ENCODE measurements around the gene DYNC1H1. TPM values are rescaled to one million over a fixed set of nuclear protein-coding genes. Genes with fewer than 3 reads are reported as not detected.

DYNC1H1 gene
- total RNA-seq, 6 experiments from 2014 or later, result 116 to 261 (median 161) TPM

DNA sequence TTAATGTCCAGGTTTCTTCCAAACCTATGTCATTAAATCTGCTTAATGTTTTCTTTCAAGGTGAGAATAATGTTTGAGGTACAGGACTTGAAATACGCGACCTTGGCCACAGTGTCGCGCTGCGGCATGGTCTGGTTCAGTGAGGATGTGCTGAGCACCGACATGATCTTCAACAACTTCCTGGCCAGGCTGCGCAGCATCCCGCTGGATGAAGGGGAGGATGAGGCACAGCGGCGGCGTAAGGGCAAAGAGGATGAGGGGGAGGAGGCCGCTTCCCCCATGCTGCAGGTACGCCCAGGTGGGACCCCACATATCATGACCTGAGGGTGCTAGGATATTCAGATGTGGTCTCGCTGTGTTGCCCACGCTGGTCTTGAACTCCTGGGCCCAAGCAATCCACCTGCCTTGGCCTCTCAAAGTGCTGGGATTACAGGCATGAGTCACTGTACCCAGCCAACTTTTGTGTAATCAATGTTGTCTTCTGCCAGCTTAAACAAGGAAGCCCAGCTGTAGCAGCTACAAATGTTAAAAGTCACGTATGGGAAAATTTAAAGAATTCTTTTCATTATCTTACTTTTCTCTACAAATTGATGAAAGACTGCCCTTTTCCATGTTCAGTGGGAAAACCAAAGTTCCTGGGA is 50.8 kb downstream of the DYNC1H1 start:
- Histone ChIP-seq H3K9me3 (no peaks in the 10 kb centered on the region), H3K27me3 (no peaks in the 10 kb centered on the region), H3K4me3 (no peak overlapping the region), H3K4me1 (no peaks in the 10 kb centered on the region), H3K36me3 (peaks cover 33 to 100% (median 72%) of the 10 kb centered on the region in 4 donors), H3K27ac (no peak overlapping the region)
- ATAC-seq, result peak in 1 of 4 donors; percentile 46
- intact Hi-C loops (cut with DNase I), result no loop called here
- WGBS (ENCODE audit: insufficient coverage, low coverage, low lambda C conversion rate, missing lambda C conversion rate), result 95% methylated on average over 8 of the region's 16 CpGs
- no peak for DNase-seq
- TF ChIP-seq, protein P1, sequence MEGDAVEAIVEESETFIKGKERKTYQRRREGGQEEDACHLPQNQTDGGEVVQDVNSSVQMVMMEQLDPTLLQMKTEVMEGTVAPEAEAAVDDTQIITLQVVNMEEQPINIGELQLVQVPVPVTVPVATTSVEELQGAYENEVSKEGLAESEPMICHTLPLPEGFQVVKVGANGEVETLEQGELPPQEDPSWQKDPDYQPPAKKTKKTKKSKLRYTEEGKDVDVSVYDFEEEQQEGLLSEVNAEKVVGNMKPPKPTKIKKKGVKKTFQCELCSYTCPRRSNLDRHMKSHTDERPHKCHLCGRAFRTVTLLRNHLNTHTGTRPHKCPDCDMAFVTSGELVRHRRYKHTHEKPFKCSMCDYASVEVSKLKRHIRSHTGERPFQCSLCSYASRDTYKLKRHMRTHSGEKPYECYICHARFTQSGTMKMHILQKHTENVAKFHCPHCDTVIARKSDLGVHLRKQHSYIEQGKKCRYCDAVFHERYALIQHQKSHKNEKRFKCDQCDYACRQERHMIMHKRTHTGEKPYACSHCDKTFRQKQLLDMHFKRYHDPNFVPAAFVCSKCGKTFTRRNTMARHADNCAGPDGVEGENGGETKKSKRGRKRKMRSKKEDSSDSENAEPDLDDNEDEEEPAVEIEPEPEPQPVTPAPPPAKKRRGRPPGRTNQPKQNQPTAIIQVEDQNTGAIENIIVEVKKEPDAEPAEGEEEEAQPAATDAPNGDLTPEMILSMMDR (IDR thresholded peaks at IDR 0.05), result no peak
- TF ChIP-seq POLR2A (IDR thresholded peaks at IDR 0.05), result no peak

DNA sequence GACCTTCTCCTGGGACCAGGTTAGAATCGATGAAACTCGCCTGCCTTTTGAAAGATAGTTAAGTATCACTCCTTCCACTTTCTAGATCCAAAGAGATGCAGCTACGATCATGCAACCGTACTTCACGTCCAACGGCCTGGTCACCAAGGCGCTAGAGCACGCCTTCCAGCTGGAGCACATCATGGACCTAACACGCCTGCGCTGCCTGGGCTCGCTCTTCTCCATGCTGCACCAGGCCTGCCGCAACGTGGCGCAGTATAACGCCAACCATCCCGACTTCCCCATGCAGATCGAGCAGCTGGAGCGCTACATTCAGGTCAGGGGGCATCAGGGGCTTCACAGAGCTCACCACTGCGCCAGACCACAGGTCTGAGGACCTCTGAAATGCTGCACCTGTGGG is 51.4 kb downstream of the DYNC1H1 start:
- no peaks in the 10 kb centered on the region for H3K9me3 ChIP-seq
- no peak overlapping the region for H3K4me3 ChIP-seq
- no peak for TF ChIP-seq POLR2A (IDR thresholded peaks at IDR 0.05)
- TF ChIP-seq, protein P1 (IDR thresholded peaks at IDR 0.05), result no peak
- H3K36me3 ChIP-seq, result peaks cover 33 to 100% (median 72%) of the 10 kb centered on the region in 4 donors
- H3K27me3 ChIP-seq, result no peaks in the 10 kb centered on the region
- intact Hi-C loops (cut with DNase I), result no loop called here
- no peaks in the 10 kb centered on the region for H3K4me1 ChIP-seq
- WGBS (ENCODE audit: insufficient coverage, low coverage, low lambda C conversion rate, missing lambda C conversion rate), result 96% methylated on average over 9 of the region's 19 CpGs
- no peak overlapping the region for H3K27ac ChIP-seq
- ATAC-seq (no peak), DNase-seq (no peak)

DNA sequence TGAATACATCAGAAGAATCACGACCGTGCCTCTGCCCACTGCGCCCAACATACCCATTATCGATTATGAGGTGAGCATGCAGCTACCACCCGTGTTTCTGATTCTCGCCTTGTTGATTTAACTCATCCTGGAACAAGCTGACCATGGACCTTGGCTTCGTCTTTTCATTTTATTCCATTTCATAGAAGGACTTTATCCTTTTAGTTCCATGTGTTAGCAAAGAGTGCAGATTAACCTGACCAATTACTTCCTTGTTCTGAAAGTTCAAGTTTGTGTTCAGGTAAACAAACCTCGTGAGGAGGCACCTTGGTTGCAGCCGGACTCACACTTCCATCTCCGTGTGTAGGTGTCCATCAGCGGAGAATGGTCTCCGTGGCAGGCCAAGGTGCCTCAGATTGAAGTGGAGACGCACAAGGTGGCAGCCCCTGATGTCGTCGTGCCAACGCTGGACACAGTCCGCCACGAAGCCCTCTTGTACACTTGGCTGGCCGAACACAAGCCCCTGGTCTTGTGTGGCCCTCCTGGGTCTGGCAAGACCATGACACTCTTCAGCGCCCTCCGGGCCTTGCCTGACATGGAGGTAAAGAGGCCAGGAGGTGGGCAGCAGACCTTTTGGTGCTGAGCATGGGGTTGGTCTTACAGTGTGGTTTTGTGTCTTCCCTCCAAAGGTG is 52.2 kb downstream of the DYNC1H1 start:
- intact Hi-C loops (cut with DNase I), result no loop called here
- Histone ChIP-seq H3K36me3 (peaks cover 36 to 100% (median 73%) of the 10 kb centered on the region in 4 donors), H3K27ac (no peak overlapping the region), H3K27me3 (no peaks in the 10 kb centered on the region), H3K4me1 (no peaks in the 10 kb centered on the region), H3K4me3 (no peak overlapping the region), H3K9me3 (no peaks in the 10 kb centered on the region)
- WGBS (ENCODE audit: insufficient coverage, low coverage, low lambda C conversion rate, missing lambda C conversion rate), result 90% methylated on average over 12 of the region's 21 CpGs
- TF ChIP-seq, protein P1 (IDR thresholded peaks at IDR 0.05), result no peak
- TF ChIP-seq POLR2A (IDR thresholded peaks at IDR 0.05), result no peak
- no peak for DNase-seq
- peak in 1 of 4 donors; percentile 27 for ATAC-seq

DNA sequence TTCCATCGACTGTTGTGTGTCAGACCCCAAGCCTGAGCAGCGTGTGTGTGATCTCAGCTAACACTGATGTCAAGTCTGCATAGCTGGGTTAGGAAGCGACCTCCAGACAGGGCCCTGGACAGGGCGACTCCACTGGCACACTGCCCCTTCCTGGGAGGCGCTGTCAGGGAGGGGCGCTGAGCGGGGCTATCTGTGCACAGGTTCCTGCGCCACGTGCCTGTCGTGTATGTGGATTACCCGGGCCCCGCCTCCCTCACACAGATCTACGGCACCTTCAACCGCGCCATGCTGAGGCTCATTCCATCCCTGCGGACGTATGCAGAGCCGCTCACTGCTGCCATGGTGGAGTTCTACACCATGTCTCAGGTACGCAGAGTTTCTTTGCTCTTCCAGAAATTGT is 53.9 kb downstream of the DYNC1H1 start:
- intact Hi-C loops (cut with DNase I), result no loop called here
- Histone ChIP-seq H3K4me1 (no peaks in the 10 kb centered on the region), H3K36me3 (peaks cover 29 to 100% (median 70%) of the 10 kb centered on the region in 4 donors), H3K4me3 (no peak overlapping the region), H3K9me3 (no peaks in the 10 kb centered on the region), H3K27ac (no peak overlapping the region), H3K27me3 (no peaks in the 10 kb centered on the region)
- TF ChIP-seq POLR2A (IDR thresholded peaks at IDR 0.05), result no peak
- TF ChIP-seq, protein P1 (IDR thresholded peaks at IDR 0.05), result no peak
- DNase-seq, result no peak
- peak in 2 of 4 donors; percentile 28 to 30 for ATAC-seq
- WGBS (ENCODE audit: insufficient coverage, low coverage, low lambda C conversion rate, missing lambda C conversion rate), result 92% methylated on average over 4 of the region's 19 CpGs
